ENCODE results near the gene ZNF579.

Gene ZNF579

DNA sequence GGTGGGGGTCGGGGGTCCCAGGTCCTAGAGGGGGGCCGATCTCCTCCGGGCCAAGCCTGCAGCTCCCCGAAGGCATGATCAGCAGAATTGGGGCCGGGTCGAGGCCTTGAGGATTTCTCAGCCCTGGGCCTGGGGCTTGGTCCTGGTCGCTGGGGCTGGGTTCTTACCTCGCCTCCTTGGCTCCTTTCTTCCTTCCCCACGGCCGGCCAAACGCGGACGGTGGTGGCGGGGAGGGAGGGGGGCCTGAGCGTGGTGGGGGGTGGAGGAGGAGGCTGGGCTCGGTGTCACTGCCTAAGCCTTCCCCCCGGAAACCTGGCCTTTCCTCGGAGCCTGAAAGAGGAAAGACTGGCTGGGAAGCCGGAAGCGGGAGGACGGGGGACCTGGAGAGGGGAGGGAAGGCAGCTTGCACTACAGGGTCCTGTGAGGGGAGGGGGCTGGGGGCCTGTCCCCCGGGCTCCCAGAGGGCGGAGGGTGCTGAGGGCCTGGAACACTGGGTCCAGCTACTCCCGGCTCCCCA is at the start of gene ZNF579:
TSS of gene ZNF579 (minus strand) at position 221 of the 517 bp plus-strand sequence. CDS start 1,209 bp downstream, outside the sequence.
- peak; percentile 72 for DNase-seq

DNA sequence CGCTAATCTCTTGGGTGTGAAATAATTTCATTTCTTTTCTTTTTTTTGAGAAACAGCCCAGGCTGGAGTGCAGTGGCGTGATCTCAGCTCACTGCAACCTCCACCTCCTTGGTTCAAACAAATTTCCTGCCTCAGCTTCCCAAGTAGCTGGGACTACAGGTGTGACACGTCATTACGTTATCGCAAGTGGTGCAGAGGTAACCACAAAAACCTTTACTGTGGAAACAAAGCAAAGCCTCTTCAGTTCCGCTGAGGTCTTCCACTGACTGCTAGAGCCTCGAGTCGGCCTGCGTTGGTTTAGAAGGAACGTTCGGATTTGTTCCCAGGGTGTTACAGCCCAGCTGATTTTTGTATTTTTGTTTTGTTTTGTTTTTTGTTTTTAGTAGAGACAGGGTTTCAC is 45.7 kb upstream of the ZNF579 start:
- DNase-seq: no peak

GRCh38 chr19:55625004-55625326 is 44.3 kb upstream of the ZNF579 start:
- DNase-seq: no peak

DNA sequence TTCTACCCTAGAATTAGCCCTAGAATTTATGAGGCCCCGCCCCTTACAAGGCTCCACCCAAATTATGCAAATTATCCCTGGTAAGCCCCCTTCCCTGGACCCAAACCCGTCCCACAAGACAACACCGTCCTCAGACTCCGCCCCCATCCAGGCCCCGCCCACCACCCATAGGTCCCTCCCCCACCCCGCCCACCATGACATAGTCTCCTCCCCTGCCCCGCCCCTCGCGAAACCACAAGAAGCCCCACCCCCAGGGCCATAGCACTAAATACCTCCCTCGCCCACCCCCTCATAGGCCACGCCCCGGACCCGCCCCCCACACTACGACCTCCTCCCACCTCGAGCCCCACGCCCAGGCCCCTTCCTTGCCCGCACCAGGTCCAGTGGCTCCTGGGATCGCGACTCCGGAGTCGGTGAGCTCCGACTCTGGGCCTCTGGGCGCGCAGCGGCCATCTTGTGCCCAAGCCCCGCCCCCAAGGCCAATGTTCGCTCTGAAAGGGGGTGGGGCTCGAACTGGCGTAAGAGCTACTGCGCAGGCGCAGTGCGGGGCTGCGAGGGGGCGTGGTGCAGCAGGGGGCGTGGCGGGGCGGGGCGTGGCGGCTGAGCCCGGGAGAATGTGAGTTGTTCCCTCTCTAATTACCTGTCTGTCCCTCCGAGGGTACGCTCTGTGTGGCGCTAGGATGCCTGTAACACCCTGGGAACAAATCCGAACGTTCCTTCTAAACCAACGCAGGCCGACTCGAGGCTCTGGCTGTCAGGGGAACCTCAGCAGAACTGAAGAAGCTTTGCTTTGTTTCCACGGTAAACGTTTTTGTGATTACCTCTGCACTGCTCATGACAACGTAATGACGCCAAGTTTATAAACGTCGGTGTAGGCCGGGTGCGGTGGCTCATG is 43.7 kb upstream of the ZNF579 start, which contains the start of gene ZNF784:
TSS of gene ZNF784 (minus strand) at position 458 of the 895 bp plus-strand sequence. CDS start at position 453, 5 bp downstream.
- DNase-seq: peak; percentile 93

- DNase-seq: no peak
Measured at GRCh38 chr19:55623561-55623960, 42.9 kb upstream of the ZNF579 start.

- no peak for DNase-seq
Measured at GRCh38 chr19:55623130-55623529, 42.5 kb upstream of the ZNF579 start.

DNA sequence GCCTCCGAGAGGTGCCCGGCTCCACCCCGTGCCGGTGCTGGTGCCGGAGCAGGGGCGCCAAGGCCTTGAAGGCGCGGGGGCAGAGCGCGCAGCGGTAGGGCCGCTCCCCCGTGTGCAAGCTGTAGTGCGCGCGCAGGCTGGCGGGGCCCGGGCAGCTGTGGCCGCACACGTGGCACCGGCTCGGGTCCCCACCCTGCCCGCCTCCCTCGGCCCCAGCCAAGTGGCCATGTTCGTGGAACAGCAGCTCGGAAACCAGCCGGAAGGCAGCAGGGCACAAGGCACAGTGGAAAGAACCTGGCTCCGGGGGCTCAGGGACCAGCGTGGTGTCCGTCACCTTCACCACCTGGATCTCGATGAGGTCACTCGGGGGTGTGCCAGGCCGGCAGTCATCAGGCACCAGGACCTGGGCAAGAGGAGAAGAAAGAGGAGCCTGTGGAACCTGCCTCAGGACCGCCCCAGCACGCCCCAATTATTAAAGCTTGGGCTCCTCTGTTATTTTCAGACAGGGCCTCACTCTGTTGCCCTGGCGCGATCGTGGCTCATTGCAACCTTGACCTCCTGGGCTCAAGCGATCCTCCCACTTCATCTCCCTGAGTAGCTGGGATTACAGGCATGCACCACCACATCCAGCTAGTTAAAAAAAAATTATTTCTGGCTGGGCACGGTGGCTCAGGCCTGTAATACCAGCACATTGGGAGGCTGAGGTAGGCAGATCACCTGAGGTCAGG is 41.8 kb upstream of the ZNF579 start:
- no peak for DNase-seq

DNA sequence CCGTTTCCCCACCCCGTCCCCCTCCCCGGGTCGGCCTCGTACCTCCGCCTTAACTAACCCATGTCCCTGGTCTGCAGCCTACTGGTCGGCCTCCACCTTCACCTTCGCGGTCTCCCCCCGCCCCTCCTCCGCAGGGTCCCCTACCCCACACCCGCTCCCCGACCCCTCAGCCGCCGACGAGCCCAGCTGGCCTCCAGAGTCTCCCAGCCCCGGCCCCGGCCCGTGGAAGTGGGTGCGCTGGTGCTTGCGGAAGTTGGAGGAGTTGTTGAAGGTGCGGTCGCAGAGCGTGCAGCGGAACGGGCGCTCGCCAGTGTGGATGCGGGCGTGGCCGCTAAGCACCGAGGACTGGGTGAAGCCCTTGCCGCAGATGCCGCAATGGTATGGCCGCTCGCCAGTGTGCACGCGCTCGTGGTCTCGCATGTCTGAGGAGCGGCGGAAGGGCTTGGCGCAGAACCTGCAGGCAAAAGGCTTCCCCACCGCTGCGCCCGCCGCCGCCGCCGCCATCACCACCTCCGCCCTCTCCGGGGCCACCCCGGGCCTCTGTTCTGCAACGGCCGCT is 41.1 kb upstream of the ZNF579 start:
- no peak for DNase-seq

DNA sequence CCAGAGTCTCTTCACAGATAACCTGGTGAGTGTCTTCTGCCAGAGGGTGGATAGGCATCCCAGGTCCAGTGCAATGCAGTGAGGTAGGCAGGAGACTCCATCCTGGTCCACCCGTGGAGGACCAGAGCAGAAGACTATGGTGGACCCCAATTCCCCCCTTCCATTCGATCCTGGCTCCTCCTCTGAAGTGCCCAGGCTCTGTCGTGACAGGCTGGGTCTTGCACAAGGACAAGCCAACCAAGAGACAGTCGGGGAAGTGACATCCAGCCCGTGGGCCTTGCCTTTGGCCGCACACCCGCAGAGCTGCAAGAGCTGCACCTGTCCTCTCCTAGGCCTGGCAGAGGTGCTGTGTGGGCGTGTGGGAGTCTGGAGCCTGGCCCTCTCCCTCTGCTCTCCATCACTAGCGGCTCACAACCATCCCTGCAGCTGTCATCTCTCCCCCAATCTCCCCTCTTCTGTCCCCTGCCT is 40.6 kb upstream of the ZNF579 start:
- DNase-seq: no peak

- DNase-seq: peak; percentile 54
Measured at GRCh38 chr19:55620410-55621204, 40.0 kb upstream of the ZNF579 start.

- DNase-seq: no peak
Measured at GRCh38 chr19:55619286-55619685, 38.6 kb upstream of the ZNF579 start.

- no peak for DNase-seq
Measured at GRCh38 chr19:55618426-55618825, 37.8 kb upstream of the ZNF579 start.

GRCh38 chr19:55617426-55617825 is 36.8 kb upstream of the ZNF579 start:
- DNase-seq: no peak

DNA sequence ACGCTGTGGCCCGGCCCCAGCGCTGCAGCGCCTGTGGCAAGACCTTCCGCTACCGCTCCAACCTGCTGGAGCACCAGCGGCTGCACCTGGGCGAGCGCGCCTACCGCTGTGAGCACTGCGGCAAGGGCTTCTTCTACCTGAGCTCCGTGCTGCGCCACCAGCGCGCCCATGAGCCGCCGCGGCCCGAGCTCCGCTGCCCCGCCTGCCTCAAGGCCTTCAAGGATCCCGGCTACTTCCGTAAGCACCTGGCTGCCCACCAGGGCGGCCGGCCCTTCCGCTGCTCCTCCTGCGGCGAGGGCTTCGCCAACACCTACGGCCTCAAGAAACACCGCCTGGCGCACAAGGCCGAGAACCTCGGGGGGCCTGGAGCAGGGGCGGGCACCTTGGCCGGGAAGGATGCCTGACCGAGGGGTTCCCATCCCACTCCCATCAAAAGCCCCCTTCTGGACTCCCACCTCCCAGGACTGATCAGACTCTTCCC is 35.8 kb upstream of the ZNF579 start:
- DNase-seq: no peak

- no peak for DNase-seq
Measured at GRCh38 chr19:55615543-55616394, 35.1 kb upstream of the ZNF579 start.

GRCh38 chr19:55614711-55615542 is 34.3 kb upstream of the ZNF579 start:
- no peak for DNase-seq

DNA sequence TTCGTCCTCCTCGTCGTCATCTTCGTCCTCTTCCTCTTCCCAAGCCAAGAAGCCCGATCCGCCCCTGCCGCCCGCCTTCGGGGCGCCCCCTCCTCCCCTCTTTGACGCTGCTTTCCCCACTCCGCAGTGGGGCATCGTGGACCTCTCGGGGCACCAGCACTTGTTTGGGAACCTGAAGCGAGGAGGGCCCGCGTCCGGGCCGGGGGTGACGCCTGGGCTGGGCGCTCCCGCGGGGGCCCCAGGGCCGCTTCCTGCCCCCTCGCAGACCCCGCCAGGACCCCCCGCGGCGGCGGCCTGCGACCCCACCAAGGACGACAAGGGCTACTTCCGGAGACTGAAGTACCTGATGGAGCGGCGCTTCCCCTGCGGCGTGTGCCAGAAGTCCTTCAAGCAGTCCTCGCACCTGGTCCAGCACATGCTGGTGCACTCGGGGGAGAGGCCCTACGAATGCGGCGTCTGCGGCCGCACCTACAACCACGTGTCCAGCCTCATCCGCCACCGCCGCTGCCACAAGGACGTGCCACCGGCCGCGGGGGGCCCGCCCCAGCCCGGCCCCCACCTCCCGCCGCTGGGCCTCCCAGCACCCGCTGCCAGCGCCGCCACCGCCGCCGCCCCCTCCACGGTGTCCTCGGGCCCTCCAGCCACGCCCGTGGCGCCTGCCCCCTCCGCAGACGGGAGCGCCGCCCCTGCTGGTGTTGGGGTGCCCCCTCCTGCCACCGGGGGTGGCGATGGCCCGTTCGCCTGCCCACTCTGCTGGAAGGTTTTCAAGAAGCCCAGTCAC is 33.5 kb upstream of the ZNF579 start:
- no peak for DNase-seq

GRCh38 chr19:55613396-55613795 is 32.7 kb upstream of the ZNF579 start:
- no peak for DNase-seq

DNA sequence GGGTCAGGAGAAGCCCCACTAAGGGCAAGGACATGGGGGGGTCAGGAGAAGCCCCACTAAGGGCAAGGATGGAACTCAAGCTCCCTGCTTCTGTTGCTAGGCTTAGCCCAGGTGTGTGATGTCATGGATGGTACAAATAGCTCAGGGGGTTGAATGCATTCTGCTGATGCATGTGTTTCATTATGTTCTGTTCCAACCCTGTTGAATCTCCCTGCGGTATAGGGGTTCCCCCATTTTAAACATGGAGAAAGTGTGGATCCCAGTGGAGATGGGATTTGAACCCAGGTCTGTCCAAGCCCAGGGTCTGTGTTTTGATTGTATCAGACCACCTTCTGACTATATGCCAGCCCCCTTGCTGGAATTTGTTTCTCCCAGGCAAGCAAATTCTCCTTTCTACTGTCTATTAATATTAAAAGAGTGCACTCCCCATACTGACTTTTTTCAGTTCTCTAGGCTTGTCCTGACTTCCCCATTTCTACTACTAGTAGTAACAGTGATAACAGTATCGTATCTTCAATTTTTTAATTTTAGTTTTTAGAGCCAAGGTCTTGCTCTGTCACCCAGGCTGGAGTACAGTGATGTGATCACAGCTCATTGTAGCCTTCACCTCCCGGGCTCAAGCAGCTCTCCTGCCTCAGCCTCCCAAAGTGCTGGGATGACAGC is 31.5 kb upstream of the ZNF579 start:
- DNase-seq: no peak
